ENCODE results near the gene TULP4.
"Not testable (repeated sequence)": the region's sequence is repeated elsewhere in the genome, so short reads cannot be mapped to it uniquely, and the experiment has no call there.

Gene TULP4

GRCh38 chr6:158398252-158399024 lies 86.2 kb downstream of the TULP4 start:
- DNase-seq: no peak

GRCh38 chr6:158399040-158399700 lies 86.9 kb downstream of the TULP4 start:
- DNase-seq: no peak

GRCh38 chr6:158402184-158402583 lies 89.9 kb downstream of the TULP4 start:
- DNase-seq: no peak

GRCh38 chr6:158405321-158405831 lies 93.1 kb downstream of the TULP4 start:
- not testable (repeated sequence) for DNase-seq

GRCh38 chr6:158405933-158406332 lies 93.7 kb downstream of the TULP4 start:
- no peak for DNase-seq

- DNase-seq: no peak
These were observed 94.5 kb downstream of the TULP4 start for GRCh38 chr6:158406736-158407135.

GRCh38 chr6:158408013-158408412 lies 95.7 kb downstream of the TULP4 start:
- DNase-seq: no peak

- DNase-seq: no peak
These were observed 96.4 kb downstream of the TULP4 start for GRCh38 chr6:158408552-158409130.

GRCh38 chr6:158409451-158409850 lies 97.2 kb downstream of the TULP4 start:
- no peak for DNase-seq

- DNase-seq: no peak
These were observed 98.5 kb downstream of the TULP4 start for GRCh38 chr6:158410784-158411183.

- DNase-seq: no peak
These were observed 99.7 kb downstream of the TULP4 start for GRCh38 chr6:158411998-158412397.

GRCh38 chr6:158413028-158413427 lies 100.8 kb downstream of the TULP4 start:
- DNase-seq: no peak

GRCh38 chr6:158413814-158414565 lies 101.7 kb downstream of the TULP4 start:
- no peak for DNase-seq

- no peak for DNase-seq
These were observed 102.6 kb downstream of the TULP4 start for GRCh38 chr6:158414851-158415262.

GRCh38 chr6:158415666-158416065 lies 103.4 kb downstream of the TULP4 start:
- no peak for DNase-seq

GRCh38 chr6:158416883-158417759 lies 104.9 kb downstream of the TULP4 start:
- DNase-seq: no peak

GRCh38 chr6:158417760-158418098 lies 105.5 kb downstream of the TULP4 start:
- no peak for DNase-seq

GRCh38 chr6:158418501-158418900 lies 106.2 kb downstream of the TULP4 start:
- no peak for DNase-seq

- DNase-seq: no peak
These were observed 107.2 kb downstream of the TULP4 start for GRCh38 chr6:158419339-158419909.

- no peak for DNase-seq
These were observed 109.1 kb downstream of the TULP4 start for GRCh38 chr6:158421381-158421780.

GRCh38 chr6:158422629-158423238 lies 110.5 kb downstream of the TULP4 start:
- DNase-seq: no peak

All from activated T-cell treated with anti-CD3 and anti-CD28 coated beads, Interleukin-2, amount 50 U/mL, for 48 hours (primary cell).